Breast epithelium (tissue), 3 donors: ENCODE results near the gene SCTR.

ENCODE experiments used
- CTCF ChIP-seq, 3 donors: fragments of 450-650 bp; IDR thresholded peaks; one replicate each; pipeline ENCODE4 v1.5.1; 2016 to 2017; ENCODE audit warnings: antibody characterized with exemption in 3 of 3, mild to moderate bottlenecking in 3 of 3, moderate library complexity in 3 of 3
- POLR2A ChIP-seq: fragments of 450-650 bp; IDR thresholded peaks from one replicate; pipeline ENCODE4 v1.6.1; 2016; ENCODE audit warnings: antibody characterized with exemption, mild to moderate bottlenecking, moderate library complexity
- POLR2AphosphoS5 ChIP-seq, 3 donors: sonication (generic); formaldehyde crosslinking; IDR thresholded peaks; one replicate each; pipeline ENCODE4 v1.6.1; 2017; ENCODE audit warnings: antibody characterized with exemption in 3 of 3

GRCh38 chr2:119545754-119546446 lies 21.6 kb upstream of the SCTR start:
- no peak for TF ChIP-seq CTCF (IDR thresholded peaks at IDR 0.05)
- TF ChIP-seq POLR2AphosphoS5 (IDR thresholded peaks at IDR 0.05): no peak
- no peak for TF ChIP-seq POLR2A
